HG03064 (cell line): ENCODE measurements around the gene HBM.
"Not testable (repeated sequence)": the region's sequence is repeated elsewhere in the genome, so short reads cannot be mapped to it uniquely, and the experiment has no call there.

Experiments used
- ATAC-seq: cut with Tn5 transposase; IDR thresholded peaks from one replicate; pipeline ENCODE4 v1.9.1; 2021; ENCODE audit warnings: low read depth; ENCODE audit not compliant: unreplicated experiment

The HBM gene

GRCh38 chr16:180681-181564, 15.1 kb downstream of the HBM start:
- ATAC-seq = no peak

DNA sequence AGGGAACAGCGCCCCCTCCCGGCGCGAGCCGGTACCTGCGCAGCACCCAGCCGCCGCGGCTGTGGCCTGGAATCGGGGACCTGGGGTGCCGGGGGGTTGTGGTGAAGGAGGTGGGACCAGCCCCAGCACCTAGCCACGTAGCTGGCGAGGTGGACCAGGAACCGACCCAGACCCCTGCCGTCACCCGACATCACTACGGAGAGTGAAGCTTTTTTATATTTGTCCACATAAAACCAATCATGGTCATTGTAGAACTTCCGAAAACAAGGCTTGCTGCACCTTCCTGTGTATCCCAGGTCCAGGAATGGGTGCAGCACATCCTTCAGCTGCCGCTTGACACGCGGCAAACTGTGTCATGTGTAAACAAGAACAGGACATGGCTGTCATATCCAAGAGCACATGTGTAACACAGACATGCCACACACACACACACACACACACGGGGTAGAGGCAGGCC, 15.8 kb downstream of the HBM start:
- no peak for ATAC-seq

GRCh38 chr16:183005-183404, 17.2 kb downstream of the HBM start:
- no peak for ATAC-seq

GRCh38 chr16:185213-185612, 19.4 kb downstream of the HBM start:
- no peak for ATAC-seq

DNA sequence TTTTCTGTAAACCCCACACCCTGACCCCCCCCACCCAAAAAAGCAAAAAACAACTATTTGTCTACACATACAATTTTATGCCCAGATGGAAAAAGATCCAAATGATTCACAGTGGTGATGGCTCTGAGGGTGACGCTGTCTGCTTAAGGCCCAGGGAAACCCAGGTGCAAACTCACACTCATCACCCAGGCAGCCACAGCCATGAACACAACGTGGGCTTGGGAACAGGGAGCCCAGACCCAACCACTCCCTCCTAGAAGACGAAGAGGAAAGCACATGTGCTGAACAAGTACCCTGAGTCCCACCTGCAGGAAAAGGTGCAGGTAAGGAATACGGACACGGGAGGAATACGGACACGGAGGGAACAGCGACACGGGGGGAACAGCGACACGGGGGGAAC, 19.9 kb downstream of the HBM start:
- no peak for ATAC-seq

DNA sequence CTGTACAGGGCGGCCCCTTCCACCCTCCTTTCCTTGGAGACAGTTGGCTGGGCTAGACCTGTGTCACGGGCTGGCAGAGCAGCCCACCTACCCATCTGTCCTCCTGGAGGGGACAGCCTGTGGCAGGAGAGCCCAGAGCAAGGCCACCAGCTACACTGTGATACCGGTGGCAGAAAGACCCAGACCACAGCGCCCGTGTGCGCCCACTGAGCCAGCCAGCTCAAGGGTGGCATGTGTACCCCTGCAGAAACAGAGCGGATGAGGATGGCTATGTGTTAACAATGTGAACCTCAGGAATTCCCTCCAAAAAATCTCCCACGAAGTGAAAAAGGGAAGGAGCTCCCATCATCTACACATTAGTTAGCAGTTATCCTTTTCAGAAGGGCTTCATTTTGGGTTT, 21.6 kb downstream of the HBM start:
- ATAC-seq = no peak

GRCh38 chr16:188674-189073, 22.9 kb downstream of the HBM start:
- no peak for ATAC-seq

GRCh38 chr16:189604-190186, 23.9 kb downstream of the HBM start:
- ATAC-seq = no peak

DNA sequence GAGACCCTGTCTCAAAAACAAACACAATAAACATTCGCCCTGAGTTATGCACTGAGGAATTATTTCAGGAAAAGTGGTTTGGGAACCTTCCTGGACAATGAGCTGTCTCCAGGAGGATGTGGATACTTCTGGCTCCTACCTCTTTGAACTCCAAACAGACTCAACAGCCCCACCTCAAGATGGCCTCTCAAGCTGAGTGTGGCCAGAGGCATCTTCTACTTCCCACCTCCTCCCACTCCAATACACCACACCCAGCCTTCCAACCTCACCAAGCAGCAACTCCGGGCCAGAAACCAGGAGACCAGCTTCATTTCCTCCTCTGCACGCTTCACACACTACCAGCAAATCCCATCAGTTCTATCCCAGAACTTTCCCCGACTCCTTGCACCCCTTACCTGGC, 26.1 kb downstream of the HBM start:
- ATAC-seq = no peak

DNA sequence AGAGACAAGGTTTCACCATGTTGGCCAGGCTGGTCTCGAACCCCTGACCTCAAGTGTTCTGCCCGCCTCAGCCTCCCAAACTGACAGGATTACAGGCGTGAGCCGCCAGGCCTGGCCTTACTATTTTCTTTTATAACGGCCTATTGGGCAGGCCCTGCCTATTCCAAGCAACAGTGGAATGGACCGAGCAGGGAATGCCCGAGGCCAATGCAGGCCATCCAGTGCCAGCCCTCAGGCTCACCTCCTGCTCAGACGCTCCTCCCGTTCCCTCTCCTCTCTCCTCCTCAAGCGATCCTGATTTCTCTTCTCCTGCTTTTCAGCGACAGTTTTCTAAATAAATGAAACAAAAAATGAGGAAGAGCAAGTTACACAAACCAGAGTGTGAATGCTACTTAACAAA, 26.9 kb downstream of the HBM start:
- no peak for ATAC-seq

DNA sequence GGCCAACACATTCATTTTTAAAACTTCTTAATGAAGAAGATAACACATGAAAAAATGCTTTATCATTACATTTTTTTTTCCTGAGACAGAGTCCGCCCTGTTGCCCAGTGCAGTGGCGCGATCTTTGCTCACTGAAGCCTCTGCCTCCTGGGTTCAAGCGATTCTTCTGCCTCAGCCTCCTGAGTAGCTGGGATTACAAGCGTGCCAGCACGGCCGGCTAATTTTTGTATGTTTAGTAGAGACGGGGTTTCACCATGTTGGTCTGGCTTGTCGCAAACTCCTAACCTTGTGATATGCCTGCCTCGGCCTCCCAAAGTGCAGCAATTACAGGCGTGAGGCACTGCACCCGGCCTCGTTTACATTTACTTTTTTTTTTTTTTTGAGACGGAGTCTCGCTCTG, 27.7 kb downstream of the HBM start:
- no peak for ATAC-seq

DNA sequence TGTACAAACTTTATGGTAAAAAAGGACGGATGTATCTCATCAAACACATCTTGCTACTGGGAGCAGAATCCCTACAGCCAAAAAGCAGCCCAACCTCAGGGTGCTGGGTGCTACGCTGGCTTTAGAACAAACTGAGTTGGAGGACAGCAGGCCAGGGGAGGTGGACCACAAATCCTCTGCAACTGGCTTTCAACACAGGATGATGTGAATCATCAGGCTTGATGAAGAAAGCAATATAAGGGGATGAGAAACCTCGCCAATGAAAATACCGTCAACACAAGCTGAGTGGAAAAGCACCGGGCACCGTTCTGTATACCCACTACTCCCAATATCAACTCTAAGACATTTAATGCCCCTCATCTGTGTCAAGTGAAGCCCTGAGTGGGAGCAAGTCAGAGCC, 28.7 kb downstream of the HBM start:
- ATAC-seq = no peak

DNA sequence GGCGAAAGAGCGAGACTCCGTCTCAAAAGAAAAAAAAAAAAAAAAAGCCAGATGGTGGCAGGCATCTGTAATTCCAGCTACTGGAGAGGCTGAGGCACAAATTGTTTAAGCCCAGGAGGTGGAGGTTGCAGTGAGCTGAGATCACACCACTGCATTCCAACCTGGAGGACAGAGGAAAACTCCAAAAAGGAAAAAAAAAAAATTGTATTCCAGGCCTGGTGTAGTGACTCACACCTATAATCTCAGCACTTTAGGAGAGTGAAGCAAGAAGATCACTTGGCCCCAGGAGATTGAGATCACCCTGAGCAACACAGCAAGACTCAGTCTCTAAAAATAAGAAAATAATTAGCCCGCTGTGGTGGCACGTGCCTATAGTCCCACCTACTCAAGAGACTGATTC, 34.6 kb downstream of the HBM start:
- no peak for ATAC-seq

DNA sequence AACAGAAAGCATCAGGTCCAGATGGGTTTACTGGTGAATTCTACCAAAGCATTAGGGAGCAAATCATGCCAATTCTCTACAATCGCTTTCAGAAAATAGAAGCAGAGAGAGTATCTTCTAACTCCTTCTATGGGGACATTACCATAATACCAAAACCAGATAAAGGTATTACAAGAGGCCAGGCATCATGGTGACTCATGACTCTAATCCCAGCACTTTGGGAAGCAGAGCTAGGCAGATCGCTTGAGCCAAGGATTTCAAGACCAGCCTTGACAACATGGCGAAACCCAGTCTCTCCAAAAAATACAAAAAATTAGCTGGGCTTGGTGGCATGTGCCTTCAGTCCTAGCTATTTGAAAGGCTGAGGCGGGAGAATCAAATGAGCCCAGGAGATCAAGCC, 37.5 kb downstream of the HBM start:
- ATAC-seq = no peak

- not testable (repeated sequence) for ATAC-seq
Measured at GRCh38 chr16:204046-204445, 38.3 kb downstream of the HBM start.

DNA sequence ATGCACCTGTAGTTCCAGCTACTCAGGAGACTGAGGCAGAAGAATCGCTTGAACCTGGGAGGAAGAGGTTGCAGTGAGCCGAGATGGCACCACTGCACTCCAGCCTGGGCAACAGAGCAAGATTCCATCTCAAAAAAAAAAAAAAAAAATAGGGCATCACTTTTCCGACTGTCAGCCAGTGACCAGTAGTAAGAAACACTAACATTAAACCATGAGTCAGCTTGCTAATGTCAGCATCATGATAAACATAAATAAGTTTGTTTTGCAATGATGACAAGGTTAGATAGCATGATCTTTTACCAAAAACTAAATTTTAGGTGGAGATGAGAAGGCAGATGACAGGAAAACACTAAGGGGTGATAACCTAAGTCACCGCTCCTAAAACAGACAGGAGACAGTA, 43.6 kb downstream of the HBM start:
- not testable (repeated sequence) for ATAC-seq

- not testable (repeated sequence) for ATAC-seq
Measured at GRCh38 chr16:211631-212180, 45.9 kb downstream of the HBM start.

DNA sequence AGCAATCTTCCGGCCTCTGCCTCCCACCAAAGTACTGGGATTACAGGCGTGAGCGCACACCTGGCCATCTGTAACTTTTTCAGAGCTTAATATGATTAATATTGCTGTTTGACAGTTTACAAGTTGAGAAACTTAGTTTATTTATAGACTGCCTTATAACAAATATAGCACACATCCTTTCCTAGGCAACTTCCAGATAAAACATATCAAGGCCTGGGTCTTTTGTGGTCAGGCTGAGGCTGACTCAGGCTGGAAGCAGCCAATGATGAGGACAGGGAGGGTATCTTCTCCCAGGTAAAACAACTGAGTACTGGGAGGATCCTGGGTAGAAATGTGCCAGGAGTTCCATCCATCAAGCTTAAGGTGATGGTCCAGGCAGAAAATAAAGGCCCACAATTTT, 47.2 kb downstream of the HBM start:
- ATAC-seq = no peak
